Activated CD4-positive, alpha-beta T cell treated with anti-CD3 and anti-CD28 coated beads, Interleukin-10, Interleukin-2, amounts not matched to agents 100 ng/mL and 50 ng/mL, durations not matched to agents 16 hours and 8 hours (primary cell): ENCODE measurements around the gene TEKT3.
A peak's percentile ranks its signal among the peaks of the same experiment; 100 is the strongest.

Experiments
- DNase-seq: peaks from one replicate; pipeline ENCODE4 v3.0.0-alpha.2; 2020

The TEKT3 gene

GRCh38 chr17:15263206-15263579 is 78.2 kb downstream of the TEKT3 start:
- DNase-seq, result no peak

- DNase-seq, result no peak
Measured at GRCh38 chr17:15262291-15263205, 78.8 kb downstream of the TEKT3 start.

GRCh38 chr17:15261802-15262290 is 79.6 kb downstream of the TEKT3 start:
- no peak for DNase-seq

- no peak for DNase-seq
Measured at GRCh38 chr17:15261258-15261801, 80.1 kb downstream of the TEKT3 start.

- peak; percentile 73 for DNase-seq
Measured at GRCh38 chr17:15260376-15261257, 80.8 kb downstream of the TEKT3 start.

- no peak for DNase-seq
Measured at GRCh38 chr17:15257796-15258512, 83.4 kb downstream of the TEKT3 start.

- peak; percentile 80 for DNase-seq
Measured at GRCh38 chr17:15257258-15257788, 84.1 kb downstream of the TEKT3 start.

GRCh38 chr17:15256689-15257088 is 84.7 kb downstream of the TEKT3 start:
- no peak for DNase-seq

- DNase-seq, result no peak
Measured at GRCh38 chr17:15255713-15256454, 85.5 kb downstream of the TEKT3 start.
